Measurements from ENCODE around the gene SAG.

The SAG gene

GRCh38 chr2:233290051-233290845 is 17.4 kb upstream of the SAG start:
- DNase-seq: no peak

- DNase-seq: no peak
Observed at GRCh38 chr2:233295891-233296290, 11.7 kb upstream of the SAG start.

- no peak for DNase-seq
Observed at GRCh38 chr2:233297076-233297475, 10.5 kb upstream of the SAG start.

GRCh38 chr2:233300401-233300800 is 7.2 kb upstream of the SAG start:
- DNase-seq: no peak

GRCh38 chr2:233301248-233301647 is 6.4 kb upstream of the SAG start:
- DNase-seq: no peak

GRCh38 chr2:233301811-233302210 is 5.8 kb upstream of the SAG start:
- DNase-seq: no peak

GRCh38 chr2:233303252-233303651 is 4.4 kb upstream of the SAG start:
- DNase-seq: no peak

- DNase-seq: no peak
Observed at GRCh38 chr2:233311241-233311926, 3.8 kb downstream of the SAG start.

GRCh38 chr2:233312874-233313273 is 5.3 kb downstream of the SAG start:
- DNase-seq: no peak

GRCh38 chr2:233314180-233314925 is 6.7 kb downstream of the SAG start:
- DNase-seq: no peak

GRCh38 chr2:233317196-233317943 is 9.8 kb downstream of the SAG start:
- no peak for DNase-seq

- no peak for DNase-seq
Observed at GRCh38 chr2:233319256-233319655, 11.6 kb downstream of the SAG start.

GRCh38 chr2:233320470-233320869 is 12.9 kb downstream of the SAG start:
- DNase-seq: no peak

GRCh38 chr2:233321166-233321565 is 13.6 kb downstream of the SAG start:
- no peak for DNase-seq

GRCh38 chr2:233323851-233324250 is 16.2 kb downstream of the SAG start:
- DNase-seq: no peak

GRCh38 chr2:233325256-233325655 is 17.6 kb downstream of the SAG start:
- DNase-seq: no peak

- DNase-seq: no peak
Observed at GRCh38 chr2:233325814-233326213, 18.2 kb downstream of the SAG start.

- DNase-seq: no peak
Observed at GRCh38 chr2:233326500-233326899, 18.9 kb downstream of the SAG start.

- peak; percentile 9 for DNase-seq
Observed at GRCh38 chr2:233328922-233329321, 21.3 kb downstream of the SAG start.

GRCh38 chr2:233329489-233330135 is 22.0 kb downstream of the SAG start:
- DNase-seq: peak; percentile 12

GRCh38 chr2:233331536-233331935 is 23.9 kb downstream of the SAG start:
- DNase-seq: peak; percentile 93

GRCh38 chr2:233332125-233332524 is 24.5 kb downstream of the SAG start:
- DNase-seq: peak; percentile 1
